Activated CD4-positive, alpha-beta T cell treated with anti-CD3 and anti-CD28 coated beads, Interleukin-2, amount 10 ng/mL, durations not matched to agents 7 days and 5 days (primary cell): ENCODE results near the gene H2BK1. TPM values are rescaled to one million over a fixed set of nuclear protein-coding genes. Genes with fewer than 3 reads are reported as not detected.

ENCODE experiments used
- CTCF ChIA-PET: fragments of 350-600 bp; sonication (Branson Sonifier 250); formaldehyde crosslinking; loops from one replicate; lab custom pipeline; 2021; ENCODE audit warnings: antibody characterized with exemption; lab: Charles Lee
- POLR2A ChIA-PET: fragments of 350-600 bp; sonication (Branson Sonifier 250); formaldehyde crosslinking; loops from one replicate; lab custom pipeline; 2021; ENCODE audit warnings: antibody characterized with exemption; lab: Charles Lee
- DNase-seq: peaks from one replicate; pipeline ENCODE4 v3.0.0-alpha.2; 2020
- H3K27ac Mint-ChIP-seq: one replicate; pipeline ENCODE4 v1.8.0; 2021; ENCODE audit warnings: mild to moderate bottlenecking, moderate library complexity, mixed read lengths
- H3K27me3 Mint-ChIP-seq: one replicate; pipeline ENCODE4 v1.8.0; 2021; ENCODE audit warnings: mixed read lengths
- H3K36me3 Mint-ChIP-seq: one replicate; pipeline ENCODE4 v1.8.0; 2021; ENCODE audit warnings: low read depth, mixed read lengths
- H3K4me1 Mint-ChIP-seq: one replicate; pipeline ENCODE4 v1.8.0; 2021; ENCODE audit warnings: mixed read lengths
- H3K4me3 Mint-ChIP-seq: one replicate; pipeline ENCODE4 v1.8.0; 2021; ENCODE audit warnings: mild to moderate bottlenecking, moderate library complexity, mixed read lengths
- H3K9me3 Mint-ChIP-seq: one replicate; pipeline ENCODE4 v1.8.0; 2021; ENCODE audit warnings: mixed read lengths
- total RNA-seq, 2 experiments: library from RNA; stranded (reverse); gene quantifications; one replicate each; pipeline ENCODE4 v1.2.3, GENCODE V29; 2021

H2BK1 gene
- total RNA-seq, 2 experiments from 2014 or later, result not detected

GRCh38 chr7:151235091-151235787 is 25.0 kb upstream of the H2BK1 start:
- ChIA-PET CTCF (interaction anchor here (0.6 to 4.1 kb wide), 3 partner anchors 8 to 208 kb away, joined by 3 to 32 read pairs (median 4); no protein-coding TSS in a partner anchor), POLR2A (no interaction called here)
- peaks cover 28% of the 10 kb centered on the region for H3K4me1 Mint-ChIP-seq

GRCh38 chr7:151233804-151234203 is 23.5 kb upstream of the H2BK1 start:
- Mint-ChIP-seq H3K9me3 (no peaks in the 10 kb centered on the region), H3K36me3 (peaks cover 14% of the 10 kb centered on the region), H3K4me3 (peak overlapping the region; percentile 99), H3K4me1 (peaks cover 26% of the 10 kb centered on the region), H3K27ac (peak overlapping the region; percentile 98), H3K27me3 (no peaks in the 10 kb centered on the region)
- CTCF ChIA-PET, result interaction anchor here (1.0 to 4.1 kb wide), 2 partner anchors 10 to 12 kb away, joined by 4 to 32 read pairs; no protein-coding TSS in a partner anchor
- no peak for DNase-seq
- POLR2A ChIA-PET, result no interaction called here

More at GRCh38 chr7:151235091-151235787, 25.0 kb upstream of the H2BK1 start:
- Mint-ChIP-seq H3K27me3 (no peaks in the 10 kb centered on the region), H3K27ac (no peak overlapping the region), H3K4me3 (no peak overlapping the region), H3K9me3 (no peaks in the 10 kb centered on the region), H3K36me3 (peaks cover 18% of the 10 kb centered on the region)
- DNase-seq, result no peak

- Mint-ChIP-seq H3K27ac (peak overlapping the region; percentile 98), H3K27me3 (no peaks in the 10 kb centered on the region), H3K9me3 (no peaks in the 10 kb centered on the region), H3K36me3 (peaks cover 14% of the 10 kb centered on the region), H3K4me3 (peak overlapping the region; percentile 99), H3K4me1 (peaks cover 29% of the 10 kb centered on the region)
- DNase-seq, result peak; percentile 67
- ChIA-PET POLR2A (no interaction called here), CTCF (interaction anchor here (0.6 to 4.1 kb wide), 2 partner anchors 10 to 61 kb away, joined by 3 to 32 read pairs; no protein-coding TSS in a partner anchor)
Observed at GRCh38 chr7:151232917-151233701, 22.8 kb upstream of the H2BK1 start.

GRCh38 chr7:151232091-151232916 is 22.0 kb upstream of the H2BK1 start, which contains the start of gene CHPF2:
Gene CHPF2, plus strand, starts transcription at chr7:151232483. Its CDS starts 1,529 bp downstream, at chr7:151234012.
- H3K4me1 Mint-ChIP-seq, result peaks cover 36% of the 10 kb centered on the region
- peak within 1 kb of the TSS; percentile 98 for H3K27ac Mint-ChIP-seq
- DNase-seq, result peak; percentile 93
- POLR2A ChIA-PET, result no interaction called here
- H3K36me3 Mint-ChIP-seq, result peaks cover 14% of the 10 kb centered on the region
- H3K9me3 Mint-ChIP-seq, result no peaks in the 10 kb centered on the region
- CTCF ChIA-PET, result interaction anchor here (0.6 to 4.1 kb wide), 2 partner anchors 11 to 60 kb away, joined by 3 to 32 read pairs; no protein-coding TSS in a partner anchor
- no peaks in the 10 kb centered on the region for H3K27me3 Mint-ChIP-seq
- peak within 1 kb of the TSS; percentile 99 for H3K4me3 Mint-ChIP-seq

- H3K27me3 Mint-ChIP-seq, result no peaks in the 10 kb centered on the region
- POLR2A ChIA-PET, result no interaction called here
Observed at GRCh38 chr7:151231080-151231479, 20.8 kb upstream of the H2BK1 start.

GRCh38 chr7:151229249-151229648 is 19.0 kb upstream of the H2BK1 start:
- Mint-ChIP-seq H3K4me3 (no peak overlapping the region), H3K4me1 (peaks cover 59% of the 10 kb centered on the region), H3K9me3 (no peaks in the 10 kb centered on the region), H3K27me3 (no peaks in the 10 kb centered on the region), H3K36me3 (peaks cover 17% of the 10 kb centered on the region), H3K27ac (no peak overlapping the region)
- CTCF ChIA-PET, result interaction anchor here (4.9 kb wide), 1 partner anchor 15 kb away, joined by 26 read pairs; no protein-coding TSS in a partner anchor
- no peak for DNase-seq
- POLR2A ChIA-PET, result interaction anchor here (0.7 kb wide), 1 partner anchor 816 kb away, joined by 3 read pairs; no protein-coding TSS in a partner anchor

More at GRCh38 chr7:151231080-151231479, 20.8 kb upstream of the H2BK1 start:
- CTCF ChIA-PET, result no interaction called here
- Mint-ChIP-seq H3K4me3 (peak overlapping the region; percentile 99), H3K36me3 (peaks cover 14% of the 10 kb centered on the region), H3K4me1 (peaks cover 48% of the 10 kb centered on the region), H3K27ac (peak overlapping the region; percentile 5), H3K9me3 (no peaks in the 10 kb centered on the region)
- no peak for DNase-seq

- Mint-ChIP-seq H3K27me3 (no peaks in the 10 kb centered on the region), H3K4me3 (peak overlapping the region; percentile 99), H3K4me1 (peaks cover 52% of the 10 kb centered on the region), H3K36me3 (peaks cover 22% of the 10 kb centered on the region), H3K9me3 (no peaks in the 10 kb centered on the region), H3K27ac (peak overlapping the region; percentile 95)
- DNase-seq, result no peak
- ChIA-PET POLR2A (interaction anchor here (0.6 to 0.7 kb wide), 2 partner anchors 120 to 815 kb away, joined by 3 to 5 read pairs; no protein-coding TSS in a partner anchor), CTCF (interaction anchor here (0.5 to 4.9 kb wide), 2 partner anchors 16 to 1982 kb away, joined by 9 to 26 read pairs; no protein-coding TSS in a partner anchor)
Observed at GRCh38 chr7:151228024-151228866, 18.0 kb upstream of the H2BK1 start.

- peak within 1 kb of the TSS; percentile 95 for H3K27ac Mint-ChIP-seq
- H3K4me3 Mint-ChIP-seq, result peak within 1 kb of the TSS; percentile 99
- no peaks in the 10 kb centered on the region for H3K27me3 Mint-ChIP-seq
- peaks cover 31% of the 10 kb centered on the region for H3K36me3 Mint-ChIP-seq
- H3K4me1 Mint-ChIP-seq, result peaks cover 51% of the 10 kb centered on the region
- ChIA-PET CTCF (interaction anchor here (0.6 to 4.9 kb wide), 12 partner anchors 9 to 602 kb away, joined by 3 to 26 read pairs (median 3); partner anchors contain the start of gene GBX1), POLR2A (interaction anchor here (0.6 kb wide), 2 partner anchors 102 to 121 kb away, joined by 3 to 5 read pairs; no protein-coding TSS in a partner anchor)
- peak; percentile 99 for DNase-seq
- no peaks in the 10 kb centered on the region for H3K9me3 Mint-ChIP-seq
Observed at GRCh38 chr7:151226875-151227782, 16.8 kb upstream of the H2BK1 start, which contains the start of gene ABCF2. Gene ABCF2, minus strand, starts transcription at chr7:151227205. Its CDS starts 747 bp downstream, at chr7:151226458.

- Mint-ChIP-seq H3K27ac (peak overlapping the region; percentile 95), H3K36me3 (peaks cover 33% of the 10 kb centered on the region), H3K4me3 (peak overlapping the region; percentile 99), H3K4me1 (peaks cover 45% of the 10 kb centered on the region), H3K27me3 (no peaks in the 10 kb centered on the region), H3K9me3 (no peaks in the 10 kb centered on the region)
- ChIA-PET CTCF (interaction anchor here (0.6 to 4.9 kb wide), 11 partner anchors 9 to 241 kb away, joined by 3 to 26 read pairs (median 3); partner anchors contain the start of gene GBX1), POLR2A (no interaction called here)
- no peak for DNase-seq
Observed at GRCh38 chr7:151226560-151226874, 16.2 kb upstream of the H2BK1 start.

GRCh38 chr7:151225948-151226510 is 15.7 kb upstream of the H2BK1 start:
- CTCF ChIA-PET, result interaction anchor here (1.0 to 4.9 kb wide), 6 partner anchors 8 to 115 kb away, joined by 3 to 26 read pairs (median 6); partner anchors contain the start of gene NUB1
- no peaks in the 10 kb centered on the region for H3K27me3 Mint-ChIP-seq
- H3K4me1 Mint-ChIP-seq, result peaks cover 40% of the 10 kb centered on the region
- POLR2A ChIA-PET, result no interaction called here
- peak overlapping the region; percentile 99 for H3K4me3 Mint-ChIP-seq
- no peak for DNase-seq
- H3K36me3 Mint-ChIP-seq, result peaks cover 35% of the 10 kb centered on the region
- H3K27ac Mint-ChIP-seq, result peak overlapping the region; percentile 95
- no peaks in the 10 kb centered on the region for H3K9me3 Mint-ChIP-seq
